Measurements from ENCODE around the gene AFM.

AFM gene

DNA sequence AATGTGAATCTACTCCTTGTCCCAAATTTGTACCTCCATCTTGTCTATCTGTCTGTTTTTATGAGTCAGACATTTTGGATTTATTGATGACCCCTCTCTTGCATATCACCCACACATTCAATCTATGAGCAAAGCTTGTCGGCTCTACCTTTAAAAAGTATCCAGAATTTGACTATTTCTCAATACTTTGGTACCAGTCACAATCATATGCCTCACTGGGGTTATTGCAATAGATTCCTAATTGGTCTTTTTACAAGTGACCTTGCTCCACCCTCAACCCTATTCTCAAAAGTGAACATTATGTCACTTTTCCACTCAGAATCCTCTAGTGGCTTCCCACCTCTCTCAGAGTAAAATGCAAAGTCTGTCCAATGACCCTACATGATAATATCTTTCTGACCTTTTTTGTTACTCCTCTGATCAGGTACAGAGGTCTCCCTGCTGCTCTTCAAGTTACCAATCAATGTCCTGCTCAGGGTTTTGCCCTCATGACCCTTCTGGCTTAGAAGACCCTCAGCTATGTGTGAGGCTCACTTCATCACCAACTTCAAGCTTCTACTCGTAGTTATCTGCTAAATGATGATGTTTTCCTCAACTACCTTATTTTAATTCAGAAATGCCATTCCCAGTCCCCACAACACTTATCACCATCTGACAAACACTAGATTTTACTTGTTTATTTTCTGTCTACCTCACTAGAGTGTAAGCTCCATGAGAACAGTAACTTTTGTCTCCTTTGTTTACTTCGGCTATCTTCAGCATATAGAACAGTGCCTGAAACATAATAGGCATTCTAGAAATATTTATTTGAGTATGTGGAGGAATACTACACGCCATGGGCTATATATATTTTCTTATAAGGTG lies 23.1 kb upstream of the AFM start:
- TF ChIP-seq, protein P1, sequence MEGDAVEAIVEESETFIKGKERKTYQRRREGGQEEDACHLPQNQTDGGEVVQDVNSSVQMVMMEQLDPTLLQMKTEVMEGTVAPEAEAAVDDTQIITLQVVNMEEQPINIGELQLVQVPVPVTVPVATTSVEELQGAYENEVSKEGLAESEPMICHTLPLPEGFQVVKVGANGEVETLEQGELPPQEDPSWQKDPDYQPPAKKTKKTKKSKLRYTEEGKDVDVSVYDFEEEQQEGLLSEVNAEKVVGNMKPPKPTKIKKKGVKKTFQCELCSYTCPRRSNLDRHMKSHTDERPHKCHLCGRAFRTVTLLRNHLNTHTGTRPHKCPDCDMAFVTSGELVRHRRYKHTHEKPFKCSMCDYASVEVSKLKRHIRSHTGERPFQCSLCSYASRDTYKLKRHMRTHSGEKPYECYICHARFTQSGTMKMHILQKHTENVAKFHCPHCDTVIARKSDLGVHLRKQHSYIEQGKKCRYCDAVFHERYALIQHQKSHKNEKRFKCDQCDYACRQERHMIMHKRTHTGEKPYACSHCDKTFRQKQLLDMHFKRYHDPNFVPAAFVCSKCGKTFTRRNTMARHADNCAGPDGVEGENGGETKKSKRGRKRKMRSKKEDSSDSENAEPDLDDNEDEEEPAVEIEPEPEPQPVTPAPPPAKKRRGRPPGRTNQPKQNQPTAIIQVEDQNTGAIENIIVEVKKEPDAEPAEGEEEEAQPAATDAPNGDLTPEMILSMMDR (conservative IDR thresholded peaks at IDR 0.05): no peak
- H3K27ac ChIP-seq: no peak overlapping the region

DNA sequence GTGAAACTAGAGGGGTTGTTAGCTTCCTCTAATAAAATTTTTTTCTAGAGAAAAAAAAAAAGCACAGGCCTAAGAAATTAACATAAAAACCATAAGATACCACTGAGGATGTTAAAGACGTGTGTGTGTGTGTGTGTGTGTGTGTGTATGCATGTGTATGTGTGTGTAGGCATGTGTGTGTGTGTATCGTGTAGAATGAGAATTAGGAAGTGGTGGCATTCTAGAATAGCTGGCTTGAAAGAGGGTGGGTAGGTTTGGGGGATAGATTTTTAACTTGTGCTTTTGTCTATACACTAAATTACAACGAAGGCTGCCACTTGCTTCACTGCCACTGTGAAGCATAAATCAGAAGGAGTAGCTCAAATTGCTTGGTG lies 22.5 kb upstream of the AFM start:
- TF ChIP-seq, protein P1 (conservative IDR thresholded peaks at IDR 0.05): no peak
- H3K27ac ChIP-seq: no peak overlapping the region

DNA sequence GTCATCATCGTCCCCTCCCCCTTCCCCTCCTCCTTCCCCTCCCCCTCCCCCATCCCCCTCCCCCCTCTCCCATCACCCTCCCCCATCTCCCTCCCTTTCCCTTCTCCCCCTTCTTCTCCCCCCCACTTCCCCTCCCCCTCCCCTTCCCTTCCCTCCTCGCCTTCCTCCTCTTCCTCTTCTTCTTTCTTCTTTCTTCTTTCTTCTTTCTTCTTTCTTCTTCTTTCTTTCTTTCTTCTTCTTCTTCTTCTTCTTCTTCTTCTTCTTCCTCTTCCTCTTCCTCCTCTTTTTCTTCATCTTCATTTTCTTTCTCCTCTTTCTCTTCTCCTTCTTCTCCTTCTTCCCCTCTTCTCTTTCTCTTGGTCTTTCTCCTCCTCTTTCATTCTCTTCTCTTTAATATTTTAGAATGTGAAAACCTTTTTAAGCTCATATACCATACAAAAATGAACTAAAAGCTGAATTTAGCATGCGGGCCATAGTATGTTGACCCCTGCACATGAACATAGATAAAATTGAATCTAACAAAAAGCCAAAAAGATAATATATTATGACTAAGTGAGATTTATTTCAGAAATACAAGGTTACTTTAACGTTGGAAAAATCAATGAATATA lies 20.5 kb upstream of the AFM start:
- TF ChIP-seq, protein P1 (conservative IDR thresholded peaks at IDR 0.05): no peak

DNA sequence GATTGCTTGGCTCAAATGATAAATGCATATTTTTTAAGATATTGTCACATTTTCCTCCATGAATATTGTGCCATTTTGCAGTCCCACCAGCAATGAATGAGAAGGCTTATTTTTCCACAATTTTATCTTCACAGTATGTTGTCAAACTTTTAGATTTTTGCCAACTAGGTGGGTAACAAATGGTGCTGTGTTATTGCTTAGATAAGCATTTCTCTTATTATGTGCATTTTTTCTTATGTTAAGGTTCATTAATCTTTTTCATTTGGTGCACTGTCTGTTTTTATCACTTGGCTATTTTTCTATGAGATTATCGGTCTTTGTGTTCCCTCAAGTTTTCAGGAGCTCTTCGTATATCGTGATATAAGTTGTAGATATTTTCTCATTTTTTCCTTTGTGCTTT lies 13.4 kb upstream of the AFM start:
- TF ChIP-seq, protein P1 (conservative IDR thresholded peaks at IDR 0.05): no peak
- H3K27ac ChIP-seq: no peak overlapping the region

More for the DNA sequence above, 20.5 kb upstream of the AFM start:
- no peak overlapping the region for H3K27ac ChIP-seq

DNA sequence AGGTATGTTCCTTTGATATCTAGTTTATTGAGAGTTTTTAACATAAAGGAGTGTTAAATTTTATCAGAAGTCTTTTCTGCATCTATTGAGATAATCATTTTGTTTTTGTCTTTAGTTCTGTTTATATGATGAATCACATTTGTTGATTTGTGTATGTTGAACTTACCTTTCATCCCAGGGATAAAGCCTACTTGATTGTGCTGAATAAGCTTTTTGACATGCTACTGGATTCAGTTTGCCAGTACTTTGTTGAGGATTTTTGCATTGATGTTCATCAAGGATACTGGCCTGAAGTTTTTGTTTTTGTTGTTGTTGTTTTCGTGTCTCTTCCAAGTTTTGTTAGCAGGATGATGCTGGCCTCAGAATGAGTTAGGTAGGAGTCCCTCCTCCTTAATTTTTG lies 10.8 kb upstream of the AFM start:
- TF ChIP-seq, protein P1 (conservative IDR thresholded peaks at IDR 0.05): no peak

DNA sequence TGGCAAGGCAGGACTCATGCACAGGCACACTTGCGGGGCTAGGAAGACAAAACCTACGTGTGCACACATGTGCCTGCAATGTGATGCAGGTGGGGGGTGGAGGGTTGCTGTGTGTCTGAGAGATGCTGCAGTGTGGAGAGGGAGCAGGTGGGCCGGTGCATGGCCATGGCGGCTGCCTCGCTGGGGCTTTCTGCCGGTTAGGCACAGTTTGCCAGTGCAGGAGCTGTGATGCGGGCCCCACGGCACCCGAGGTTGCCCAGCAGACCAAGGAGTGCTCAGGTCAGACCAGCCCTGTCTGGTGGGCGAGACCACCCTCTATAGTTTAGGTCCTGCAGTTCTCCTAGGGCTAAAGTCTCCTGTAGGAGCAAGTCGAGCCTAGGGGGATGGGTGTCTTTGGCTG lies 4.4 kb upstream of the AFM start:
- H3K27ac ChIP-seq: no peak overlapping the region
- TF ChIP-seq, protein P1 (conservative IDR thresholded peaks at IDR 0.05): no peak

More for the DNA sequence above, 10.8 kb upstream of the AFM start:
- no peak overlapping the region for H3K27ac ChIP-seq

DNA sequence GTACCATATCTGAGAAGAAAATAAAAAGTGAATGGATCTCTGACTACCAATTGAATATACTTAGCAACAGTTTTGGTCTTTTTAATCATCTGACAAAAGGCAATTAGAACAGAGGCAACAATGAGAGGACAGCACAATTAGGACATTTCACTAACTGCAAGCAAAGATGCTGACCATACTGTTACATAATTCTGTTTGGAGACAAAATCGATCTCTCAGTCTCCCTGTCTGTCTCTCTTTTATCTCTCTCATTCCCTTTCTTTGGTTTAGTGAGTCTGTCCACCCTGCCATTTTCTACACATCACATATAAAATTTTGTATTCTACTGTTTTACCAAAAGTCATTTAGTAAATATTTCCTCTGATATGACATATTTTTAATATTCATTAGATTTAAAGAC lies 2.2 kb upstream of the AFM start:
- TF ChIP-seq, protein P1 (conservative IDR thresholded peaks at IDR 0.05): no peak
- no peak overlapping the region for H3K27ac ChIP-seq
